ENCODE measurements around the gene MTHFD2.

Gene MTHFD2

DNA sequence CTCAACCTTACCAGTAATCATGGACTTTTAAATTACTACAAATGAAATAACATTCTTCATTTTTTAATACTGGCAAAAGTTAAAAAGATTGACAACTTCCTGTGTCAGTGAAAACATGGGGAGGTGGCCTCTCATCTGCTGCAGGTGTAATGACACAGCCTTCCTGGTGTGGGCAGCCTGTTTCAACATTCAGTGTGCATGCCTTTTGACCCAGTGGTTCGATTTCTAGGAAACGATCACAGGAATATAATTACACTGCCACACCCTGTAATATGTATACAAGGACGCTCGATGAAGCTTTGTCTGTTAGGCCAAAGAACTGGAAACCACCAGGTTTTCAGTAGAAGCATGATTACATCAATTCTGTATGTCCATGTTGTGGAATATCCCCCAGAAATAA lies 68.7 kb downstream of the MTHFD2 start:
- Histone ChIP-seq H3K18ac (ENCODE audit: low read length) (no peak overlapping the region), H3K27me3 (ENCODE audit: control insufficient read depth in 3 of 3, insufficient read depth in 3 of 3, low read depth in 1 of 3, low read length in 3 of 3) (peaks cover 0 to 46% (median 0%) of the 10 kb centered on the region in 3 experiments), H3K23ac (ENCODE audit: low read depth, low read length, poor library complexity) (no peak overlapping the region), H3K79me1 (ENCODE audit: low read depth, low read length) (no peaks in the 10 kb centered on the region), H4K91ac (ENCODE audit: low read depth, low read length, poor library complexity) (no peak overlapping the region), H3K4me2 (ENCODE audit: insufficient read depth, low read length, poor library complexity, severe bottlenecking) (no peak overlapping the region), H3K4me1 (ENCODE audit: control insufficient read depth in 2 of 2, insufficient read depth in 1 of 2, low read depth in 1 of 2, low read length in 2 of 2) (no peaks in the 10 kb centered on the region), H3K4me3 (ENCODE audit: low read length in 2 of 2) (no peak overlapping the region), H2BK15ac (ENCODE audit: low read length) (no peak overlapping the region), H2BK12ac (ENCODE audit: low read length) (no peak overlapping the region), H3K4ac (ENCODE audit: low read length) (no peak overlapping the region), H3K14ac (ENCODE audit: low read length) (no peak overlapping the region), H2BK5ac (ENCODE audit: low read length) (no peak overlapping the region), H3K9ac (ENCODE audit: low read depth, low read length, poor library complexity) (no peak overlapping the region), H3K27ac (replicated peaks; ENCODE audit: low read length) (no peak overlapping the region), H2AK5ac (ENCODE audit: low read depth, low read length) (no peak overlapping the region), H3K9me3 (replicated peaks in 1 of 2; ENCODE audit: control insufficient read depth in 2 of 2, insufficient read depth in 1 of 2, low read depth in 1 of 2, low read length in 2 of 2) (no peaks in the 10 kb centered on the region), H2BK120ac (ENCODE audit: low read depth, low read length) (no peak overlapping the region), H2AFZ (ENCODE audit: low read length) (no peak overlapping the region), H4K8ac (ENCODE audit: low read depth, low read length) (no peak overlapping the region), H3K36me3 (replicated peaks in 1 of 2; ENCODE audit: control insufficient read depth in 2 of 2, insufficient read depth in 2 of 2, low read length in 2 of 2) (no peaks in the 10 kb centered on the region)
- DNase-seq (ENCODE audit: low spot score): no peak
- no CpG with 5 or more reads among the region's 4 CpGs for WGBS, 2 donors (ENCODE audit: extremely low coverage in 2 of 2, insufficient read length in 2 of 2, insufficient replicate concordance in 1 of 2)
